Tongue (tissue), 2 donors: ENCODE results near the gene CYP4V2. TPM values are rescaled to one million over a fixed set of nuclear protein-coding genes. Genes with fewer than 3 reads are reported as not detected.
"Not testable (repeated sequence)": the region's sequence is repeated elsewhere in the genome, so short reads cannot be mapped to it uniquely, and the experiment has no call there.

Experiments used
- DNase-seq: peaks from one replicate; pipeline ENCODE4 v3.0.0-alpha.2; 2015
- total RNA-seq: library from RNA; depleted of rRNA; stranded (reverse); fragments of >200 nt; gene quantifications from one replicate; pipeline ENCODE4 v1.2.3, GENCODE V29; 2014

Gene CYP4V2
- total RNA-seq, 1 donor from 2014 or later: 10.4 TPM

DNA sequence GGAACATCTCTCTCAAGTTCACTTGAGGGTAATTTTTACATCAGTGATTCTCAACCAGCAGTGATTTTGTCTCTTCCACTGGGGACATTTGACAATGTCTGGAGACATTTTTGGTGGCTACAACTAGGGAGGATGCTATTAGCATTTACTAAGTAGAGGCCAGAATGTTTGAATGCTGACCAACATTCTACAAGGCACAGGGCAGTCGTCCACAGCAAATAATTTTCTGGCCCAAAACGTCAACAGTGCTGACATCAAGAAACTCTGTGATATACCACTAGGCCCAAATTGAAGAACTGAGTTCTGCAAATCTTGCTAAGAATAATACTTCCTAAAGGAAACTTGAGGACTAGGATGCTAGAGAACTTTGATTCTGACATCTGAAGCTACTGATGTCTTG lies 43.0 kb downstream of the CYP4V2 start:
- no peak for DNase-seq

DNA sequence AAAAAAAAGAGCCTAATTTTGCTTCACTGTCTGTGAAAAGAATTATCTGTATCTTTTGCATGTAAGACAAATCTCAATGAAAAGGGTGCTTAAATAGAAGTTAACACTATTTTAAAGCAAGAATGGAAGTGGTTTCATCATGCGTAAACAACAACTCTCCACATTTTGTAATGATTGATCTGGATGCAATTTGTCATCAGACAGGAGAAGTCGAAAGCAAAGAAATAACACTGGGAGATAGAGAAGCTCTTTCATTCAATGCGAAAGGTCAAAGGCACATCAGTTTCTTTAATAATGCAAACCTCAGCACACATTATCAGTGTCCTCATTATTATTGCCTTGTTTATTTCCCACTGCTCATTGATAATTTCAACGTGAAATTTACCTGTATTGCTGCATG lies 44.8 kb downstream of the CYP4V2 start:
- no peak for DNase-seq

DNA sequence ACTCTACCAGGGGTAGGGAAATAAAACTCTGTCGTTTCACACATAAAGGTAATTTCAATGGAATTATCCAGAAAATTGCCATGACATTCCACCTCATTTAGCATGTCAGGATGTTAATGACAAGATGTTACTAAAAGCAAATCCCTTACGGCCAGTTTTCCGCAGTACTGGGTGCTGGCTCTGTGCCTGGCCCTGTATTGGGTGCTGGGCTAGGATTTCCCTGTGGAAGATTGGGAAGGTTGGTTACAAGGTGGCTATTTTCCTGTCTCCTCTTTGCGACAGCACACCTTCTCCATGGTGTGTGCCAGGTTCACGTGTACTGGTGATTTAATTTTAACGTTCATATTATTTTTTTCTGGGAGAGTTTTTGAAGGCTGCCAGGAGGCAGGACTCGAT lies 49.1 kb downstream of the CYP4V2 start:
- DNase-seq: no peak

DNA sequence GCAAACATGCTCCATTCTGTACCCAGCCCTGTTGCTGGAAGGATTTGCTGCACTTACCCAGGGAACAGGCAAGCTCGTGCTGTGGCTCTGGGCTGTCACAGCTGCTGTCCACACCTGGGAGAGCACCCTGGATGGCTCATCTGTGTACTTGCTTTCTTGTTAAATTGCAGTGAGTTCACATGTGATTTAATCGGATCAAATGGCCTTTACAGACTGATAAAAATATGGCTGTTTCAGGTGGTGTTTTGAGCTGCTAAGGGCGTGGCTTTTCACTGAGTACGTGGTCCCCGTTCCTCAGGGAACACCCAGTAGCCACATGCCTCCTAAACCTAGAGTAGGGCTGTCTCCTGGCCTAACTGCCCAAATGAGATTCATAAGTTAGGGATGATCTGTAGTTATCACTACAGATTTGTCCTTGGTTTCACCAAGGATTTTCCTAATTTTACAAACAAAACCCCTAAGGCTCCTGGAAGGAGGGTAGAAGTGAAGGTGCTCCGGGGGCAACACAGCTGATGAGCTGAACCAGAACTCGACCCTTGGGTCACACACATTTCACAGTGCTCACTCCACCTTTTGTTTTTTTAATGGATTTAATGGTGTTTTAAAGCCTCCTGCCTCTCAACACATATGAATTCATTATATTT lies 49.6 kb downstream of the CYP4V2 start:
- no peak for DNase-seq

DNA sequence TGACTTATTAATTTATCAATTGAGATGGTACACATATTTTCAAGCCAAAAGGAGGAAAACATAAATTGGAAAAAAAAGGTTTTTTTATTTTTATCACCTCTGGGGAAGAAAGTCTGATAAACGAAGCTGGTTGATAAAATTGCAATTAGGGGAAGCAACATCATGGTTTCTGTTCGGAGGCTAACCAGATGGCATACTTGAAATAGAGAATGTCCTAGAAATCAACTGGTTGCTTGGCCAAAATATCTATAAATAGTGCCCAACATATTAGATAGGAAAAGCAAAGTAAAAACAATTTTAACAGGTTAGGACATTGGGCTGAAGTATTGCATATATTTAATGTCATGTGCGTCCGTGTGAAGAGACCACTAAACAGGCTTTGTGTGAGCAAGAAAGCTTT lies 50.2 kb downstream of the CYP4V2 start:
- DNase-seq: no peak

DNA sequence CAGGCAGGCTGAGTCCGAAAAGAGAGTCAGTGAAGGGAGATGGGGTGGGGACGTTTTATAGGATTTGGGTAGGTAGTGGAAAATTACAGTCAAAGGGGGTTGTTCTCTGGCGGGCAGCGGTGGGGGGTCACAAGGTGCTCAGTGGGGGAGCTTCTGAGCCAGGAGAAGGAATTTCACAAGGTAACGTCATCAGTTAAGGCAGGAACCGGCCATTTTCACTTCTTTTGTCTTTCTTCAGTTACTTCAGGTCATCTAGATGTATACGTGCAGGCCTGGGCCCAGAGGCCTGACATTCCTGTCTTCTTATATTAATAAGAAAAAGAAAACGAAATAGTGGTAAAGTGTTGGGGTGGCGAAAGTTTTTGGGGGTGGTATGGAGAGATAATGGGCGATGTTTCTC lies 50.7 kb downstream of the CYP4V2 start:
- DNase-seq: not testable (repeated sequence)

DNA sequence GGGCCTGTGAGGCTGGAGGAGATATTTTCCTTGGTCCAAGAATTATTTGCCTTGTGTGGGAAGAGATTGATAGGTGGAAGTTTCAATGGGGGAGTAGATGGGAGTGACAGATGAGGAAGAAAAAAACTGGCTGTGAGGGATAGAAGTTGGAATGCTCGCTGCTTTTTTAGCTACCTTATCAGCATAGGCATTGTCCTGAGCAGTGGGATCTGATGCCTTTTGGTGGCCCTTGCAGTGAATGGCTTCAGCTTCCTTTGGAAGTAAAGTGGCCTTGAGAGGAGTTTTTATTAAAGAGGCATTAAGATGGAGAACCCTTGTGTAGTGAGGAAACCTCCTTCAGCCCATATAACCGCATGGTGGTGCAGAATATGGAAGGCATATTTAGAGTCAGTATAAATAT lies 52.0 kb downstream of the CYP4V2 start:
- DNase-seq: no peak

DNA sequence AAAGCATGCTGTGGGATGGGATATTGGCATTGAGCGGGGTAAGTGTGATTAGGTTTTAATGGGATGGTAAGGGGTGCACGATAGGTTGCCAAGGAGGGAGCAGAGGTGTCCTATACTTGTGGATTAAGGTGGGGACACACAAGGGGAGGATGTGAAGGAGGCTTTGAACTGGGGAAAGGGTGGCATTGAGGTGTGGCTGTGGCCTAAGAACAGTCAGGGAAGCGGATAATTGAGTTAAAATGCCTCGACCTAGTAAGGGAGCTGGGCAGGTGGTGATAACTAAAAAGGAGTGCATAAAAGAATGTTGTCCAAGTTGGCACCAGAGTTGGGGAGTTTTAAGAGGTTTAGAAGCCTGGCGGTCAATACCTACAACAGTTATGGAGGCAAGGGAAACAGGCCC lies 53.5 kb downstream of the CYP4V2 start:
- no peak for DNase-seq

DNA sequence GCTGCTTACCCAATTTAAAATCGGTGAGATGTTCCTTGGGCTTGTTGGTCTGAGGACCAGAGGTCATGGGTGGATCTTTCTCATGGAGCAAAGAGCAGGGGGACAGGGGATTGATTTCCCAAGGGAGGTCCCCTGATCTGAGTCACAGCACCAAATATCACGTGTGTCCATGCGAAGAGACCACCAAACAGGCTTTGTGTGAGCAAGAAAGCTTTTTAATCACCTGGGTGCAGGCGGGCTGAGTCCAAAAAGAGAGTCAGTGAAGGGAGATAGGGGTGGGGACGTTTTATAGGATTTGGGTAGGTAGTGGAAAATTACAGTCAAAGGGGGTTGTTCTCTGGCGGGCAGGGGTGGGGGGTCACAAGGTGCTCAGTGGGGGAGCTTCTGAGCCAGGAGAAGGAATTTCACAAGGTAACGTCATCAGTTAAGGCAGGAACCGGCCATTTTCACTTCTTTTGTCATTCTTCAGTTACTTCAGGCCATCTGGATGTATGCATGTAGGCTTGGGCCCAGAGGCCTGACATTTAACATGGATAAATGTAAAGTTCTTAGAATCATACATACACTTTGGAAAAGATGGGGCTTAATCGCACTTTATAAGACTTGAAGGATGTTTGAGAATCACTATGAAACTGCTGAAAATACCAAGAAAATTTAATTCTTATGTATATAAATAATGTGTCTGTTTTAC lies 55.8 kb downstream of the CYP4V2 start:
- DNase-seq: not testable (repeated sequence)

DNA sequence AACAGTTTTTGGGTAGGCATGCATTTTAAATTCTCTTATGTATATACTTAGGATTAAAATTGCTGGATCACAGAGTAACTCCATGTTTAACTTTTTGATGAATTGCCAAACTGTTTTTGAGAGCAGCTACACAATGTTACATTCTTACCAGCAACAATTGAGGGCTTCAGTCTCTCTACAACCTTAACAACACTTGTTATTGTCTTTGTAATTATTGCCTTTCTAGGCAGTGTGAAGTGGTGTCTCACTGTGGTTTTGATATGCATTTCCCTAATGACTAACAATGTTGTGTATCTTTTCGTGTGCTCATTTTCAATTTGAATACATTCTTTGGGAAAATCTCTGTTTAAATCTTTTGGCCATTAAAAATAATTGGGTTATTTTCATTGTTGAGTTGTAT lies 57.3 kb downstream of the CYP4V2 start:
- no peak for DNase-seq

DNA sequence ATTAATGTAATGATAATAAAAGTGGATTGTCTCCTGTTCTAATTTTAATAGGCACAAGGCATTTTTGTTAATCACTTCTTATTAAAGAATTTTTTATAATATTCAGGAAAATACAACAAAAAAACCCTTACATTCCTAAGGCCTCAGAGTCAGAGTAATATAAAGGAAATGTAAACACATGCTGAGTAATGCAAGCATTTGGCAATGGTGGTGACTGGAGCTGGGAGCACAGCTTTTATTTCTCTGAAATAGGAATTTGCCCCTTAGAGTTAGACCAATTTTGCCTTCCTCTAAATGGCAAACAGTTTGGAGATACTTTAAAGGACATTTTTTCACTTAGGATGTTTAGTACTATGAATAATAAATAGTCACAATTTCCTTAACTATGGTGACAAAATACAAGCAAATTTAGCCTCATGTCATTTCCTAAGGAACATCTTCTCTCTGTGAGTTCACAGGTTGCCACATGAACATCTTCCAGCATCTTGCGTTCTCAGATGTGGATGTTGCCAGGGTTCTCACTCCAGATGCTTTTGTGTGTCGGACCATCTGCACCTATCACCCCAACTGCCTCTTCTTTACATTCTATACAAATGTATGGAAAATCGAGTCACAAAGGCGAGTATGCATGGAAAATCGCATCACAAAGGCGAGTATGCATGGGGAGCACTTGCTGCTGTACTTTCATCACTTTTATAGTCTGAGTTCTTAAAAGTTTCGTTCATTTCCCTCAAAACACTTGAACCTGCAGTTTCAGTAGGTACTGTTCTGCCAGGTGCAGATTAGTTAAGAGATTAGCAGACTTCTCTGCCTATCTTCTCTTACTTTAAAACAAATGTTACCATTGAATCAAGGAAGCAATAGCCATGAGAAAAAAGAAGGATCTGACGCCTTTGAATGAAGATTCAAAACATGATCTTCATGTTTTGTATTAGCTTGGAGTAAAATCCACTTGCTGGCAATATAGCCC lies 58.7 kb downstream of the CYP4V2 start:
- no peak for DNase-seq

DNA sequence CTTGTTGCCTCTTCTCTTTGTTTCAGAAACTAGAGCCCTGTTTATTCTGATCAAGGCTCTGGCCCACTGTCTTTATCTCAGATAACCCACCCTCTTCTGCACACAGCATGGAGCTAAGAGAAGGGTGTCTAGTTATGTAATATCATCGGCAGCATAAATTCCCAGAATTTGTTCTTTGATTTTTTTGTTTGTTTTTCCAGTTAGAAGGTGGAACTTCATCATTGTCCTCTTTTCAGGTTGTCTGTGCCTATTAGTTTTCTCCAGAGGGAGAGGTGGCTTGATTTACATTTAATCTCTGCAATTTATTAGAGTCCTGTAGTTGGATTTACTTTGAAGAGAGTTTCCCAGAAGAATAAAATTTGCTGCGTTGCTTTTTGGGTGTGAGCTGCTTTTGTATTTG lies 59.4 kb downstream of the CYP4V2 start:
- DNase-seq: no peak

DNA sequence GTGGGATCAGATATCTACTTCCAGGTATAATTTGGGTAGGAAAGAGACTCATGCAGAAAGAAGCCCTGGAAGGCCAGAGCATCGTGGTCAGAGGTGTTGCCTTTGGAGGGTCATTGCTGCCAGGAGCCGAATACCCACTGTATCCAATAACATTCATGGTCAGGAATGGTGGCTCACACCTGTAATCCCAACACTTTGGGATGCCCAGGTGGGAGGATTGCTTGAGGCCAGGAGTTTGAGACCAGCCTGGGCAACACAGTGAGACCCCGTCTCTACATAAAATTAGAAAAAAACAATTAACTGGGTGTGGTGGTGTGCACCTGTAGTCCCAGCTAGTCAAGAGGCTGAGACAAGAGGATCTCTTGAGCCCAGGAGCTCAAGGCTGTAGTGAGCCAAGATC lies 63.8 kb downstream of the CYP4V2 start:
- no peak for DNase-seq

DNA sequence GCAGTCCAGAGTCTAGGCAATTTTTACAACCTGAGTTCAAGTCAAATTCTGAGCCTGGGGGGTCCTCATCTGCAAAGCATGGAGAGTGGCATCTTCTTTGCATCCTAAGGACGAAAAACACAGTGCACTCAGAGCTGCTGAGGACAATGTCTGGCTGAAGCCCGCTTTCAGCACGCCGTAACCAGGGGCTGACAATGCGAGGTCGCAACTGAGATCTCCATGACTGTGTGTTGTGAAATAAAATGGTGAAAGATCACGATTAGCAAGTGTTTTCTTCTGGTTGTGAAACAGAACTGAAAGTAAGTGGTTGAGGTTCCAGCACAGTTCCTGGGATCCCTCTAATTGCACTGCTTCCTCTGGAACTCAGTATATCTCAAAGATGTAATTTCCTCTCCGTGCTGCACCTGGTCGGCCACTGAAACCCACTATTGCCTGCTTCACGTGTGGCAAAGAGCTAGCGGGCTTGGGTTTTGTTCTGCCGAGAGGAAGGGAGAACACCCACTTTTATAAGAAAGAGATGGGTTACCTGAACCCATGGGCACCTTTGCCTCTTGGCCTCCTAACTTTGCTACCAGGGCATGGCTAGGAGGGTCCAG lies 66.9 kb downstream of the CYP4V2 start:
- no peak for DNase-seq

DNA sequence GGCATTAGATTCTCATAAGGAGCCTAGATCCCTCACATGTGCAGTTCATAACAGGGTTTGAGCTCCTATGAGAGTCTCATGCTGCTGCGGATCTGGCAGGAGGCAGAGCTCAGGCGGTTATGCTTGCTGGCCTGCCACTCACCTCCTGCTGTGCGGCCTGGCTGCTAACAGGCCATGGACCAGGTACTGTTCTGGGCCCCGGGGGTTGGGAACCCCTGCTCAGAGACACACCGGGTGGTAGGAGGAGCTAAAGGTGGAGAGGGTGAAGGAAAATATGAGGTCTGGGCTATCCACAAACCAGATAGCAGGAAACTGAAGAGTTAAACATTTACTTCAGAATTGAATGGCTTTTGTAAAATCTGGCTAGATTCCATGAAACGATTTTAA lies 68.7 kb downstream of the CYP4V2 start:
- no peak for DNase-seq

Other genes starting within 250 kb of the CYP4V2 start
- gene TLR3, start 122.4 kb upstream of the CYP4V2 start, total RNA-seq: 3.7 TPM
- gene FAM149A, start 86.9 kb upstream of the CYP4V2 start, total RNA-seq: 8.7 TPM
- 1.2 TPM for gene KLKB1, start 35.9 kb downstream of the CYP4V2 start, total RNA-seq
- gene F11, start 74.6 kb downstream of the CYP4V2 start, total RNA-seq: 0.62 TPM